Activated naive CD4-positive, alpha-beta T cell treated with anti-CD3 and anti-CD28 coated beads, Interleukin-2, amount 50 U/mL, for 72 hours (primary cell): Measurements from ENCODE around the gene UNC119B. TPM values are rescaled to one million over a fixed set of nuclear protein-coding genes. Genes with fewer than 3 reads are reported as not detected.
"Not testable (repeated sequence)": the region's sequence is repeated elsewhere in the genome, so short reads cannot be mapped to it uniquely, and the experiment has no call there.

ENCODE experiments used
- ATAC-seq, 2 donors: fragments of 150-1000 bp; cut with Tn5 transposase; 2 replicates each; pipeline ENCODE4 v1.10.0; 2021; ENCODE audit warnings: mild to moderate bottlenecking in 2 of 2, moderate library complexity in 2 of 2
- DNase-seq, 2 donors: peaks; one replicate each; pipeline ENCODE4 v3.0.0; 2021 to 2022; ENCODE audit warnings: low spot score in 2 of 2
- H3K27ac Mint-ChIP-seq, 2 donors: one replicate each; pipeline ENCODE4 v1.8.0; 2022; ENCODE audit warnings: mild to moderate bottlenecking in 2 of 2, mixed read lengths in 2 of 2
- H3K36me3 Mint-ChIP-seq, 2 donors: one replicate each; pipeline ENCODE4 v1.8.0; 2022; ENCODE audit warnings: mixed read lengths in 2 of 2
- H3K9me3 Mint-ChIP-seq, 2 donors: one replicate each; pipeline ENCODE4 v1.8.0; 2022; ENCODE audit warnings: mixed read lengths in 2 of 2
- total RNA-seq, 2 donors: library from RNA; stranded (reverse); gene quantifications; one replicate each; pipeline ENCODE4 v1.2.3, GENCODE V29; 2022

The UNC119B gene
- 10 to 100 TPM; 24.3 to 26.7 TPM for total RNA-seq

- DNase-seq: peak; percentile 73 to 75
- Mint-ChIP-seq H3K36me3 (peaks cover 10 to 16% of the 10 kb centered on the region in 2 donors), H3K9me3 (no peaks in the 10 kb centered on the region), H3K27ac (peak within 1 kb of the TSS; percentile 58 to 86)
- peak; percentile 83 to 85 for ATAC-seq
Observed at GRCh38 chr12:120710031-120710804, at the start of gene UNC119B. UNC119B (plus strand) TSS chr12:120710458; CDS start chr12:120710475, 17 bp downstream.

DNA sequence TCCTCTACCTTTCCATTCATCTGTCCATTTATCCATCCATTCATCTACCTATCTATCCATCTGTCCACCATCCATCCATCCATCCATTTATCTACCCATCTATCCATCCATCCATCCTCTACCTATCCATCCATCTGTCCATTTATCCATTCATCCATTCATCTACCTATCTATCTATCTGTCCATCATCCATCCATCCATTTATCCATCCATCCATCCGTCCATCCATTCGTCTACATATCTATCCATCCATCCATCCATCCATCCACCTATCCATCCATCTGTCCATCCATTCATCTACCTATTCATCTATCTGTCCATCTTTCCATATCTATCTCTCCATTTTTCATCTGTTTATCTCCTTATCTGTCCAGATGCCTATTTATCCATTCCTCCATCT is 48.8 kb upstream of the UNC119B start:
- H3K36me3 Mint-ChIP-seq: no peaks in the 10 kb centered on the region
- no peaks in the 10 kb centered on the region for H3K9me3 Mint-ChIP-seq
- DNase-seq (no peak), ATAC-seq (no peak)
- H3K27ac Mint-ChIP-seq: no peak overlapping the region

- DNase-seq: no peak
- H3K36me3 Mint-ChIP-seq: no peaks in the 10 kb centered on the region
- no peak for ATAC-seq
- H3K27ac Mint-ChIP-seq: no peak overlapping the region
- no peaks in the 10 kb centered on the region for H3K9me3 Mint-ChIP-seq
Observed at GRCh38 chr12:120662879-120663278, 47.4 kb upstream of the UNC119B start.

GRCh38 chr12:120663741-120664140 is 46.5 kb upstream of the UNC119B start:
- Mint-ChIP-seq H3K36me3 (no peaks in the 10 kb centered on the region), H3K9me3 (no peaks in the 10 kb centered on the region), H3K27ac (peak overlapping the region in 1 of 2 donors; percentile 73)
- DNase-seq: no peak
- no peak for ATAC-seq

- Mint-ChIP-seq H3K9me3 (no peaks in the 10 kb centered on the region), H3K27ac (no peak overlapping the region), H3K36me3 (no peaks in the 10 kb centered on the region)
- DNase-seq (no peak), ATAC-seq (no peak)
Observed at GRCh38 chr12:120666571-120667390, 43.5 kb upstream of the UNC119B start.

DNA sequence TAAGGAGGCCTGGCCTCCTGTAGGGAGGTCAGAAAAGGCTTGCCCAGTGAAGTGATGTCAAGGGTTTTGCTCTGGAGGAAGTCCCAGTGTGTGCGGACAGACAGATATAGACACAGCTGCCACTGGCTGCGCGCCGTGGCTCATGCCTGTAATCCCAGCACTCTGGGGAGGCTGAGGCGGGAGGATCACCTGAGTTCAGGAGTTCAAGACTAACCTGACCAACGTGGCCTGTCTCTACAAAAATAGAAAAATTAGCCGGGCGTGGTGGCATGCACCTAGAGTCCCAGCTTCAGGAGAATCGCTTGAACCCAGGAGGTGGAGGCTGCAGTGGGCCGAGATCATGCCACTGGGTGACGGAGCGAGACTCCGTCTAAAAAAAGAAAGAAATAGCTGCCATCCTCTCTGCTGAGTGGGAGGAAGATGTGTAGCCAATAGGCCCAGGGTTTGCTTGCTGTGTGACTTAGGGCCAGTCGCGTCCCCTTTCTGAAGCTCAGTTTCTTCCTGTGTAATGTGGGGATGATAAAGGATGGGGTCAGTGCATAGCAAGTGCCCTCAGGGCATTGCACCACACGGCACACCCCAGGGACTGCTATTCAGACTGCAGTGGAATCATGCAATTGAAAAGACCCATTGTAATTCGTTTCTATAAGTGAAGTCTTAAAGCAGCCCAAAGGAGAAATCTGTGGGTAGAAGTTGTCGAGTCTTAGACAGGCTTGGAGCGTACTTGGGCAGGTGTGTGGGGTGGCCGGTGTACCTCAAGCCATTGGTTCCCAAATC is 42.0 kb upstream of the UNC119B start:
- no peaks in the 10 kb centered on the region for H3K9me3 Mint-ChIP-seq

DNA sequence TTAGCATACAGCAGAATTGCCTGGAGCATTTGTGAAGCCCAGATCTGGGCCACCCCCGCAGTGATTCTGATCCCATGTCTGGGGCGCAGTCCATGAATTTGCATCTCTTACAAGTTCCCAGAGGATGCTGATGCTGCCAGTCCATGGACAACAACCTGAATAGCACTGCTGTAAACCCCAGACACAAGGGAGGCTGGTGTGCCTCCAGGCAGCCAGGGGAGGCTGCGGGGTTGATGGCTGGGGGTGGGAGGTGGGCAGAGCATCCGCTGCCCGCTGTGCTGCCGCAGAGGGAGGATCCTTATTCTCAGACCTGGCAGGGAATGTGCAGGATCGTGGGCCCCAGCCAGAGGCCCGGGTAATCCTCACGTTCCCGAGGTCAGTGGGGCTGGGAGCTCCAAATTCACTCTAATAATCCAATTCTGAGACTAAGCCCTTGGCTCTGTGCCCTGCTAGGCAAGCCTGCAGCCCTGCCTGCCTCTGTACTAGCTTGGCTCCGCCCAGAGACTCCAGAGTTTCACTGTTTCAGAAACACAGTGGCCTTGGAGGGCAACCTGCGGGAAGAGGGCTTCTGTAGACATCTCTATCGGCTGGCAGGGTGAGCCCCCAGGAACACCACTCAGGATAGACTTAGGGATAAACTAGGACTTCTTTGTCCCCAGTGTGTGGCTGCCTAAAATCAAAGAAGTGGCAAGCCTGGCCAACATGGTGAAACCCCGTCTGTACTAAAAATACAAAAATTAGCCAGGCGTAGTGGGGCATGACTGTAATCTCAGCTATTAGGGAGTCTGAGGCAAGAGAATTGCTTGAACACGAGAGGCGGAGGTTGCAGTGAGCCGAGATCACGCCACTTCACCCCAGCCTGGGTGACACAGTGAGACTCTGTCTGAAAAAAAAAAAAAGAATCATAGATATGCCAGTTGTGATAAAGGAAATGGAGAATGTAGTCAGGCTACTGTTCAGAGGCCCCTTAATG is 41.1 kb upstream of the UNC119B start:
- Mint-ChIP-seq H3K36me3 (no peaks in the 10 kb centered on the region), H3K27ac (no peak overlapping the region)
- DNase-seq: no peak

More for the DNA sequence above, 42.0 kb upstream of the UNC119B start:
- no peaks in the 10 kb centered on the region for H3K36me3 Mint-ChIP-seq
- H3K27ac Mint-ChIP-seq: no peak overlapping the region
- ATAC-seq (no peak), DNase-seq (no peak)

DNA sequence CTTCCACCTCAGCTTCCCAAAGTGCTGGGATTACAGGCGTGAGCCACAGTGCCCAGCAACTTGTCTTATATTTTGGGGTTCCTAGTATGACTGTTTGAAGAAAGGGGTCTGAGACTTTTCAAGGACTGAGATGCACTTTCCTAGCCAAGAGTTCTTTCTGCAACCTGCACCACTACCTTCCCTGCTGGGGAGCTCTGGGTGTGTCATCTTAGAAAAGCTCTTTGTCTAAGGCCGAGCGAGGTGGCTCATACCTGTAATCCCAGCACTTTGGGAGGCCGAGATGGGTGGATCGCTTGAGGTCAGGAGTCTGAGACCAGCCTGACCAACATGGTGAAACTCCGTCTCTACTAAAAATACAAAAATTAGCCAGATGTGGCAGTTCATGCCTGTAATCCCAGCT is 40.0 kb upstream of the UNC119B start:
- H3K27ac Mint-ChIP-seq, H3K9me3 Mint-ChIP-seq, DNase-seq, H3K36me3 Mint-ChIP-seq, ATAC-seq: not testable (repeated sequence)

More for the DNA sequence above, 41.1 kb upstream of the UNC119B start:
- ATAC-seq: no peak
- no peaks in the 10 kb centered on the region for H3K9me3 Mint-ChIP-seq

DNA sequence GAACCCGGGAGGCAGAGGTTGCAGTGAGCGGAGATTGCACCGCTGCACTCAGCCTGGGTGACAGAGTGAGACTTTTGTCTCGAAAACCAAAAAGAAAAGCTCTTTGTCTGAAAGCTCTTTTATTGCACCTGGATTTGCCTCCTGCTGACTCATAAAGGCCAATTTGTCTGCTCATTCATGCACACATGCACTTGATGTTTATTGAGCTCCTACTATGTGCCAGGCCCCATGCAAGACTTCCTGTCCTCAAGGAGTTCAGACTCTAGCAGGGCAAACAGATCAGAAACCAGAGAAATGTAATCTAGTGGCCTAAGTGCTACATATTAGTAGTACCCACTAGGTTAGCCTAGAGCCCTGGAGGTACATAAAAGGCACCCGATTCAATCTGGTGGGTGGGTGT is 39.6 kb upstream of the UNC119B start:
- H3K27ac Mint-ChIP-seq: no peak overlapping the region
- H3K9me3 Mint-ChIP-seq: no peaks in the 10 kb centered on the region
- ATAC-seq: no peak
- no peak for DNase-seq
- H3K36me3 Mint-ChIP-seq: no peaks in the 10 kb centered on the region

- ATAC-seq: no peak
- no peak overlapping the region for H3K27ac Mint-ChIP-seq
Observed at GRCh38 chr12:120674097-120674636, 36.1 kb upstream of the UNC119B start.

GRCh38 chr12:120677765-120678473 is 32.3 kb upstream of the UNC119B start:
- Mint-ChIP-seq H3K9me3 (no peaks in the 10 kb centered on the region), H3K27ac (no peak overlapping the region), H3K36me3 (no peaks in the 10 kb centered on the region)
- ATAC-seq: peak; percentile 87 to 91
- DNase-seq: no peak

More at GRCh38 chr12:120674097-120674636, 36.1 kb upstream of the UNC119B start:
- DNase-seq: no peak
- Mint-ChIP-seq H3K9me3 (no peaks in the 10 kb centered on the region), H3K36me3 (no peaks in the 10 kb centered on the region)

- no peaks in the 10 kb centered on the region for H3K9me3 Mint-ChIP-seq
- H3K27ac Mint-ChIP-seq: no peak overlapping the region
- DNase-seq (no peak), ATAC-seq (peak; percentile 21 to 40)
- no peaks in the 10 kb centered on the region for H3K36me3 Mint-ChIP-seq
Observed at GRCh38 chr12:120678572-120678971, 31.7 kb upstream of the UNC119B start.

- no peaks in the 10 kb centered on the region for H3K36me3 Mint-ChIP-seq
- ATAC-seq (no peak), DNase-seq (no peak)
- peak overlapping the region in 1 of 2 donors; percentile 69 for H3K27ac Mint-ChIP-seq
- H3K9me3 Mint-ChIP-seq: no peaks in the 10 kb centered on the region
Observed at GRCh38 chr12:120680165-120680738, 30.0 kb upstream of the UNC119B start.

GRCh38 chr12:120684523-120684932 is 25.7 kb upstream of the UNC119B start:
- Mint-ChIP-seq H3K27ac (peak overlapping the region in 1 of 2 donors; percentile 56), H3K36me3 (peaks cover 9 to 13% of the 10 kb centered on the region in 2 donors), H3K9me3 (no peaks in the 10 kb centered on the region)
- DNase-seq (no peak), ATAC-seq (peak in 1 of 2 donors; percentile 9)

DNA sequence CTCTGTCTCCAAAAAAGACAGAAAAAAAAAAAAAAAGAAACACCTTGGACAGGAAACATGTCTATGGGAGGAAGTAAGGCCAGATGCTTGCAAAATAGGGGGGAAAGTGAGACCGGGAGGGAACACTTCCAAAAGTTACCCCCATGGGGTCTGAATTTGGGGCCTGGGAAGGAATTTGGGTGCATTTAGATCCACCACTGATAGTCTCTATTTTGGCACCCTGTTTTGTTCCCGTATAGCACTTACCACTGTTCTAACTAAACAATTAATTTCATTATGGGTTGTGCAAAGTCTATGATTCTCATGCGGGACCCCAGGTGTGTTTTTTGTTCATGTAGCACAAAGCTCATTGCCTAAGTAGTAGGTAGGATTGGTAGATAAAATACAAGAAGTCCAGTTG is 24.7 kb upstream of the UNC119B start:
- DNase-seq (no peak), ATAC-seq (no peak)
- peak overlapping the region in 1 of 2 donors; percentile 56 for H3K27ac Mint-ChIP-seq
- peaks cover 9 to 13% of the 10 kb centered on the region in 2 donors for H3K36me3 Mint-ChIP-seq
- H3K9me3 Mint-ChIP-seq: no peaks in the 10 kb centered on the region
